ENCODE data around the gene EBF3.

EBF3 gene

GRCh38 chr10:129909531-129910256, 54.4 kb downstream of the EBF3 start:
- no peak for DNase-seq

- no peak for DNase-seq
These were observed 55.0 kb downstream of the EBF3 start for GRCh38 chr10:129909080-129909479.

GRCh38 chr10:129908406-129908805, 55.7 kb downstream of the EBF3 start:
- DNase-seq: no peak

GRCh38 chr10:129905553-129905952, 58.5 kb downstream of the EBF3 start:
- DNase-seq: no peak

GRCh38 chr10:129904323-129904722, 59.8 kb downstream of the EBF3 start:
- no peak for DNase-seq

GRCh38 chr10:129901389-129902006, 62.6 kb downstream of the EBF3 start:
- DNase-seq: no peak

- peak; percentile 22 for DNase-seq
These were observed 63.2 kb downstream of the EBF3 start for GRCh38 chr10:129900825-129901224.

- no peak for DNase-seq
These were observed 64.6 kb downstream of the EBF3 start for GRCh38 chr10:129899276-129900130.

GRCh38 chr10:129898706-129899268, 65.3 kb downstream of the EBF3 start:
- no peak for DNase-seq

- no peak for DNase-seq
These were observed 66.0 kb downstream of the EBF3 start for GRCh38 chr10:129897871-129898626.

GRCh38 chr10:129896860-129897200, 67.2 kb downstream of the EBF3 start:
- DNase-seq: no peak

- DNase-seq: no peak
These were observed 67.8 kb downstream of the EBF3 start for GRCh38 chr10:129896136-129896859.

GRCh38 chr10:129895811-129896135, 68.3 kb downstream of the EBF3 start:
- DNase-seq: no peak

GRCh38 chr10:129894698-129895097, 69.4 kb downstream of the EBF3 start:
- no peak for DNase-seq

- no peak for DNase-seq
These were observed 70.7 kb downstream of the EBF3 start for GRCh38 chr10:129893104-129894089.

GRCh38 chr10:129892548-129893052, 71.5 kb downstream of the EBF3 start:
- DNase-seq: no peak

GRCh38 chr10:129891806-129892205, 72.3 kb downstream of the EBF3 start:
- DNase-seq: no peak

GRCh38 chr10:129890170-129890569, 73.9 kb downstream of the EBF3 start:
- DNase-seq: no peak

GRCh38 chr10:129888784-129889616, 75.1 kb downstream of the EBF3 start:
- DNase-seq: no peak

Data from NCI-H2029 (cell line).